Mammary epithelial cell (primary cell): Measurements from ENCODE around the gene NTMT1.

ENCODE experiments used
- EZH2 ChIP-seq: IDR thresholded peaks from 2 replicates; pipeline ENCODE4 v1.6.1; 2012; ENCODE audit warnings: low read length, inconsistent platforms, borderline replicate concordance
- TF ChIP-seq, protein P1 (sequence below), 2 donors: IDR thresholded peaks in 1 of 2; conservative IDR thresholded peaks in 1 of 2; 2 replicates each; pipeline ENCODE4 v1.5.1; 2011 to 2012; ENCODE audit warnings: inconsistent platforms in 2 of 2, low read length in 2 of 2, mild to moderate bottlenecking in 2 of 2, control low read depth in 1 of 2, low read depth in 1 of 2; ENCODE audit not compliant: insufficient read depth in 1 of 2; ENCODE audit errors: extremely low read depth in 1 of 2

GRCh38 chr9:129676975-129677374, 51.0 kb downstream of the NTMT1 start:
- TF ChIP-seq, protein P1, sequence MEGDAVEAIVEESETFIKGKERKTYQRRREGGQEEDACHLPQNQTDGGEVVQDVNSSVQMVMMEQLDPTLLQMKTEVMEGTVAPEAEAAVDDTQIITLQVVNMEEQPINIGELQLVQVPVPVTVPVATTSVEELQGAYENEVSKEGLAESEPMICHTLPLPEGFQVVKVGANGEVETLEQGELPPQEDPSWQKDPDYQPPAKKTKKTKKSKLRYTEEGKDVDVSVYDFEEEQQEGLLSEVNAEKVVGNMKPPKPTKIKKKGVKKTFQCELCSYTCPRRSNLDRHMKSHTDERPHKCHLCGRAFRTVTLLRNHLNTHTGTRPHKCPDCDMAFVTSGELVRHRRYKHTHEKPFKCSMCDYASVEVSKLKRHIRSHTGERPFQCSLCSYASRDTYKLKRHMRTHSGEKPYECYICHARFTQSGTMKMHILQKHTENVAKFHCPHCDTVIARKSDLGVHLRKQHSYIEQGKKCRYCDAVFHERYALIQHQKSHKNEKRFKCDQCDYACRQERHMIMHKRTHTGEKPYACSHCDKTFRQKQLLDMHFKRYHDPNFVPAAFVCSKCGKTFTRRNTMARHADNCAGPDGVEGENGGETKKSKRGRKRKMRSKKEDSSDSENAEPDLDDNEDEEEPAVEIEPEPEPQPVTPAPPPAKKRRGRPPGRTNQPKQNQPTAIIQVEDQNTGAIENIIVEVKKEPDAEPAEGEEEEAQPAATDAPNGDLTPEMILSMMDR (conservative IDR thresholded peaks at IDR 0.05 in 1 of 2, IDR thresholded peaks at IDR 0.05 in 1 of 2; ENCODE audit: extremely low read depth in 1 of 2, insufficient read depth in 1 of 2, low read depth in 1 of 2, low read length in 2 of 2), result no peak
- TF ChIP-seq EZH2, result no peak
